Measurements from ENCODE around the gene TPPP3.

GRCh38 chr16:67432506-67432890 is 39.2 kb upstream of the TPPP3 start:
- TF ChIP-seq REST (IDR thresholded peaks at IDR 0.05; ENCODE audit: insufficient replicate concordance, low read depth) (no peak), POLR2AphosphoS5 (IDR thresholded peaks at IDR 0.05; ENCODE audit: low read depth) (no peak)

Measured in HL-60 (cell line).